GM12873 (cell line): ENCODE measurements around the gene KCNJ11.

ENCODE experiments used
- TF ChIP-seq, protein P1 (sequence below): IDR thresholded peaks from 2 replicates; pipeline ENCODE4 v1.5.1; 2012; ENCODE audit warnings: low read depth, mild to moderate bottlenecking, moderate library complexity, low read length, control low read depth; ENCODE audit not compliant: insufficient read depth; ENCODE audit errors: missing control alignments

KCNJ11 gene

DNA sequence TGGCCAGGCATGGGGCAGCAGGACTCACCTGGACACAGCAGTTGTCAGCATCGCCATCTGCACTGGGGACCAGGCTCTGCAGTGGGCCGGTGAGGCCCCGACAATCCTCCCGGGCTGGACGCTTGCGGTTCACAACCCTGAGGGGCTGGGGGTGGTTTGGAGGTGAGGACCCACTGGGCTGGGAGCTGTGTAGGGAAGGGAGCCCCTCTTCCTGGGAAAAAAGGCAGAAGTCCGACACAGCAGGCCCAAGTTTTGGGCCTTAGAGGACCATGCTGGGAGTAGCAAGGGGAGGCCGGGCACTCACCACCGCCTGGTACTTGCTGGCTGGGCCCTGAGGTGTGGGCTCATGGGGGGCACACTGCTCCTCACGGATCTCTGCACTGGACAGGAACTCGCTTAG, 39.8 kb upstream of the KCNJ11 start:
- TF ChIP-seq, protein P1, sequence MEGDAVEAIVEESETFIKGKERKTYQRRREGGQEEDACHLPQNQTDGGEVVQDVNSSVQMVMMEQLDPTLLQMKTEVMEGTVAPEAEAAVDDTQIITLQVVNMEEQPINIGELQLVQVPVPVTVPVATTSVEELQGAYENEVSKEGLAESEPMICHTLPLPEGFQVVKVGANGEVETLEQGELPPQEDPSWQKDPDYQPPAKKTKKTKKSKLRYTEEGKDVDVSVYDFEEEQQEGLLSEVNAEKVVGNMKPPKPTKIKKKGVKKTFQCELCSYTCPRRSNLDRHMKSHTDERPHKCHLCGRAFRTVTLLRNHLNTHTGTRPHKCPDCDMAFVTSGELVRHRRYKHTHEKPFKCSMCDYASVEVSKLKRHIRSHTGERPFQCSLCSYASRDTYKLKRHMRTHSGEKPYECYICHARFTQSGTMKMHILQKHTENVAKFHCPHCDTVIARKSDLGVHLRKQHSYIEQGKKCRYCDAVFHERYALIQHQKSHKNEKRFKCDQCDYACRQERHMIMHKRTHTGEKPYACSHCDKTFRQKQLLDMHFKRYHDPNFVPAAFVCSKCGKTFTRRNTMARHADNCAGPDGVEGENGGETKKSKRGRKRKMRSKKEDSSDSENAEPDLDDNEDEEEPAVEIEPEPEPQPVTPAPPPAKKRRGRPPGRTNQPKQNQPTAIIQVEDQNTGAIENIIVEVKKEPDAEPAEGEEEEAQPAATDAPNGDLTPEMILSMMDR: no peak

DNA sequence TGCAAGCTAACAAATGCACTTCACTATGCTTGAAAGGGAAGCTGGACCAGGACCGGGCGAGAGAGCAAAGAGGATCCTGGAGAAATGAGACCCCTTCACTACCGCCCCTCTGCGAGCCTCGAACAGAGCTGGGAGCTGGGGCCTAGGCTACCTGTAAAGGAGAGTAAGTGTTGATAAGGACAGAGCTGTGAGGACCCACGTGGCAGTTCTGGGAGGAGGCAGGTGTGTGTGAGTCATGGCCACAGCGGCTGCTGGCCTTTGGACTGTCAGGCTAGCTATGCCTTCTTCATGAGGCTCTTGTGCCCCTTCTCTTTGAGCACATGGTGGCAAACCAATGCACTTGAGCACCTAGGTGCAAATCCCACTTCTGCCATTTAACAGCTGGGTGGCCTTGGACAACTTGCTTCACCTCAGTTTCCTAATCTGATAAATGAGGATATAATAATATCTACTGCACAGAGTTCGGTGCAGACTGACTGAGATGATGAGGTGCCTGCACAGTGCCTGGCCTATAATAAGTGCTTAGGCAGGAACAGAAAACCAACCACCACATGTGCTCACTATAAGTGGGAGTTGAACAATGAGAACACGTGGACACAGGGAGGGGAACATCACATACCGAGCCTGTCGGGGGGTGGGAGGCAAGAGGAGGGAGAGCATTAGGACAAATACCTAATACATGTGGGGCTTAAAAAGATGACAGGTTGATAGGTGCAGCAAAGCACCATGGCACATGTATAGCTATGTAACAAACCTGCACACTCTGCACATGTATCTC, 35.3 kb upstream of the KCNJ11 start:
- TF ChIP-seq, protein P1: no peak

DNA sequence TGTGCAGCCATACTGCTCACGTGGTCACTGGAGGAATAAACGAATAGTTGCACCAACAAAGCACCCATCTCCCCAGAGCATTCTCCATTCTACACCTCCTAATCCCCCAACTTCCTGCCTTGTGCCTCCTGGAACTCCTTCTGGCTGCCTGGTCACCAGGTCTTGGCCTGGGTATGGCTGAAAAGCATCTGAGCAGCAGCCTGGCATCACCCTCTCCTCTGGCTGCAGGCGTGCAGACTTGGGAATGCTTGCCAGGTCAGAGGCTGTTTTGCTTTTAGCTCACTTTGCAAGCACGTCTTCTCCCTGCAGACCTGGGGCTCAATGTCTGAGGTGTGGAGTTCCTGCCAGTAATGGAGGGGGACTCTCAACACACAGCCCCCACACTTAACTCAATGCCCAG, 33.3 kb upstream of the KCNJ11 start:
- TF ChIP-seq, protein P1: no peak

DNA sequence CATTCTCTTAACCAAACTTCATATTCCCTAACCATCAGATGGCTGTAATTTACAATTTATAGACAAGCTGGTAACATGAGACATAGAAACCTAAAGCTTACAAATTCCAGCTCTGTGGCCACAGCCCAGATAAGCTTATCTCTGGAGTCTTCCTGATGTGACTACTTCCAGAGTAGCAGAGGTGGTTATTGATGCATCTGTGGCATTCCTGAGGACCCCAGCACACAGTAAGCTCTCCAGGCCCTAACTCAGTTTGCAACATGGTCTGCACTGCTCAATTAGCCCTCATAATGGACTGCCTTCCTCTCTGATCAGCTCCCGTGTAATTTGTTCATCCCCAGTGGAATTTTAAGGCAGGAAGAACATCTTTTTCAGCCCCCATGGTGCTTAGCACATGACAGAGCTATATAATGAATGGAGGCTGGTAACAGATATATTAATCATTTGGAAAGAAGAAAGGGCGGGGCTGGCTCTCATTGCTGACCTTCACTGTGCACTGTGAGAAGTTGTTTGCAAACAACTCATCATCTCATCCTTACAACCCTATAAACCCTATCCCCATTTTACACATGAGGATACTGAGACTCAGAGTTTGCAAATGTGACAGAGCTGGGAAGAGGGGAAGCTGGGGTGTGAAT, 30.1 kb upstream of the KCNJ11 start:
- TF ChIP-seq, protein P1: no peak

DNA sequence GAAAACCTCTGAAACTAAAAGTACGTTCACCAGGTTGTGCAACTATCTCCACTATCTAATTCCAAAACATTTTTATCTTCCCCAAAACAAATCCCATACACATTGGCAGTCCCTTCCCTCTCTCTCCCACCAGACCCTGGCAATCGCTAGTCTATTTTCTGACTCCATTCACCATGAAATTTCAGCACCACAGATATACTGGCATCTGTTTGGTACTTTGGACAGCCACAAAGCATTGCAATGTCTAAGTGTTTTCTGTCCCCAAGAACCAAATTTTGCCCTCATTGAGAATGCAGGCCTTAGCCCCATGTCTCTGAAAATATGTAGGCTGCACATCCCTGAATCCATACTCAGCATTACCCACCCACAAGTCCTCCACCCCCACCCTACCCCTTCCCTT, 28.0 kb upstream of the KCNJ11 start:
- TF ChIP-seq, protein P1: no peak

DNA sequence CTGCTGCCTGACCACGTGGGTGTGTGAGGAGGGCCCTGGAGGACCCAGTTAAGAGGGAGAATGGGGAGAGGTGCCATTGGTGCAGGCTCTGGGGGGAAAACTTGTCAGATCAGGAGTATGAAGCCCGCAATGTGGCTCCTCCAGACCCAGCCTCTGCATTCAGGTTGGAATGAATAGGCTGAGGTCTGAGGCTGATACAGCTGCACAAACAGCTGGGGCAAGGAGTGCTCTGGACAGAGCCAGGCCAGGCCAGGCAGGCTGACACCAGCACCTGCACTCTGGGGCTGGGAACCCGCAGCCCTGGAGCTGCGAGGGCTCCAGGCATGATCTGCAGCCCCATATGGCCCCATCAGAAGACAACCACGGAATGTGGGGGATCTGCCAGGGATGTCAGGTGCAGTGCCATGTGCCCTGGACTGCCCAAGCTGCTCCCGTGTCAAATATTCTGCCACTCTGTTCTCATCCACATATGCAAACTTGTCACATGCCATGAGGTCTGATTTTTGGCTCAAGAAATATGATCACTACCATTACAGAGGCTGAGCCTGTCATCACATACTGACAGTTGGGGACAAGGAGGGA, 27.2 kb upstream of the KCNJ11 start:
- TF ChIP-seq, protein P1: no peak

DNA sequence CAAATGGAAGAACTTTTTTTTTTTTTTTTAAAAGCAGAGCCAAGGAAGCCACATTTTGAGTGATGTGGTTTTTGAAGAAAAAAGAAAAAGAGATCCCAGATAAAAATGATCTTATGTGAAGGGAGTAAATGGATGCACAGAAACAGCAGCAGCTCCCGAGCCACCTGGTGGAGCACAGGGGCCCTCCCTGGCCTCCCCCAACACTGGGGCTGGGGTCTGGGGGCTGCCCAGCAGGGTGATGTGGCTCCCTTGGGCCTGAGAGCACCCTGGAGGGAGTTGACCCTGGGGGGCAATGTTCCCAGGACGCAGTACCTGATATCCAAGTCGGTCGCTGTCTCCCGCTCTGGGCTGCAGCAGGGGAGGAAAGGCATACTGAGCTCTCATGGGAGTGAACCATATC, 26.5 kb upstream of the KCNJ11 start:
- TF ChIP-seq, protein P1: no peak
